IPS-NIHi7 (cell line): ENCODE measurements around the gene PPP3R1.

Source experiments
- DNase-seq: peaks from one replicate; pipeline ENCODE4 v3.0.0; 2012; ENCODE audit warnings: mixed read lengths; ENCODE audit errors: extremely low spot score

The PPP3R1 gene, protein sequence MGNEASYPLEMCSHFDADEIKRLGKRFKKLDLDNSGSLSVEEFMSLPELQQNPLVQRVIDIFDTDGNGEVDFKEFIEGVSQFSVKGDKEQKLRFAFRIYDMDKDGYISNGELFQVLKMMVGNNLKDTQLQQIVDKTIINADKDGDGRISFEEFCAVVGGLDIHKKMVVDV

DNA sequence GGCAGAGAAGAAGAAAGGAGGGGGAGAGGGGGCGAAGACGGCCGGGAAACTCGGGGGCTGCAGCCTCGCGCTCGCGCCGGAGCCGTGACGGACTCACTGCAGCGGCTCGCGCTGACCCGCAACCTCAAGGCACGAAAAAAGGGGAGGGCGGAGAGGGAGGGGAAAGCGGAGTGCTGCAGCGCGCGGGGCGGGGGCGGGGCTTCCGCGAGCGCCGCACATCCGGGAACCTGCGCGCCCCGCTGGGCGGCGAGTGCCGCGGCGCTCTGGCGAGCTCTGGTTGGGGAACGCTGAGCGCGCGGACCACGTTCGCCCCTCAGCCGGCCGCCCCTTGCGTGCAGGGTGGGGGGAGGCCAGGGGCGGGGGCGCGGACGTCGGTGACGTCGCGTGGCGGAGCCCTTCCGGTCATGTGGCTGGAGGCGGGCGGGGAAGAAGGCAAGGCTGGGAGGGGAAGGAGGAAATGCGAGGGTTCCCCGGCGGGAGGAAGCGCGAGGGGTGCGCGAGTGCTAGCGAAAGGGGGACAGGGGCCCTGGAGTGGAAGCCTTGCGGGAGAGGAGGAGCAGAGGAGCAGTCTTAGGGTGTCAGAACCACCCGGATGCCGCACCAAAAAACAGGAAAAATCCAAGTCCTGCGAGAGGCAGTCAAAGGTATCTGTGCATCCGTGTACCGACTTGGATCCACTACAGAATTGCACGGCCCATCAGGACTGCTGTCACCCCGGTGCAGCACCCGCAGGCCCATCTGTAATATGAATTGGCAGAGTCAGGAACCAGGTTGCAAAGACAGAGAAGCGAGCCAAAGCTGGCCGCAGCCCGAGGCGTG is at the start of gene PPP3R1:
PPP3R1 (minus strand) TSS at position 133 of the 819 bp plus-strand sequence. CDS start 405 bp downstream, outside the sequence.
- peak; percentile 91 for DNase-seq

DNA sequence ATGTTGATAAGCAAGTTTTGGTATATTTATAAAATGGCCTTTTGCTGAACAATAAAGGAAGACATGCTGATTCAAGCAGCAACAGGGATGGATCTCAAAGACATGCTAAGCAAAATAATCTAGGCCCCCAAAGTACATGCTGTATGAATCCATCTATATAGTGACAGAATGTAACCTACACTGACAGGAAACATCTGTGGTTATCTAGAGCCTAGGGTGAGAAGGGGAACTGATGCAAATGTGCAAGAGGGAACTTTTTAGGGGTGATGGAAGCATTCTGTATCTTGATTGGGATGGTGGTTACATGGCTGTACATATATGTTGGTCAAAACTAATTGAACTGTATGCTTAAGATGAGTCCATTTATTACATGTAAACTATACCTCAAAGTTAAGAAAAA is 43.2 kb upstream of the PPP3R1 start:
- no peak for DNase-seq

DNA sequence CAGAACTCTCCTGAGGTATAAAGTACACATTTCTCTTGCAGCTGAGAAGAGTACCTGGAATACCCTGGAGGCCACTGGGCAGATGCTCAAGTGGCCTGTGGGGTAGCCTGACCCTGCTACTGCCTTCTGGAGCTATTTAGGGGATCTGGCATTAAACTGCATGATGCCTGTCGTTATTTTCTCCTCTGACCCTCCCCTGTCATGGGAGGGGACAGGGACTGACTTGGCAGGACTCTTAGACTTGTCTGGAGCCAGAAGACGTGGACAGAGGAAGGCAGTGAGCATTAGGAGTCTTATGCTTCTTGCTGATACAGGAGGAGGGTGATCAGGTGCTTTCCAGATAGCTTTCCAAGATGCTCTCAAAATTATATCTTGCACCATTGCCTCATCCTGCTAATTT is 42.6 kb upstream of the PPP3R1 start:
- DNase-seq: no peak

DNA sequence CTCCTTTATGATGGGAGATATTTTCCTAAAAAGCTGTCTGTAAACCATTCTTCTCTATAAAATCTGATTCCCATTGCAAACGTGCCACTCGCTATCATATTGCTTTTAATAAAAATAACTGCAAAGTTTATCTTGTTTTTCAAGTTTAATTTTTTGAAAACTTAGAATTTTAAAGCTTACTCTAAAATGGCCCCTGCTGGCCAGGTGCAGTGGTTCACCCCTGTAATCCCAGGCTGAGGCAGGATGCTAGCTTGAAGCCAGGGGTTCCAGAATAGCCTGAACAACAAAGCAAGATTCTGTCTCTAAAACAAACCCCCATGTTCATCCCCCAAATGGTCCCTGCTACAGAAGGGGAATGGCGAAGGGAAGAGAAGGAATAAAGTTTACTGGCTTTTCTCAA is 41.9 kb upstream of the PPP3R1 start:
- no peak for DNase-seq

DNA sequence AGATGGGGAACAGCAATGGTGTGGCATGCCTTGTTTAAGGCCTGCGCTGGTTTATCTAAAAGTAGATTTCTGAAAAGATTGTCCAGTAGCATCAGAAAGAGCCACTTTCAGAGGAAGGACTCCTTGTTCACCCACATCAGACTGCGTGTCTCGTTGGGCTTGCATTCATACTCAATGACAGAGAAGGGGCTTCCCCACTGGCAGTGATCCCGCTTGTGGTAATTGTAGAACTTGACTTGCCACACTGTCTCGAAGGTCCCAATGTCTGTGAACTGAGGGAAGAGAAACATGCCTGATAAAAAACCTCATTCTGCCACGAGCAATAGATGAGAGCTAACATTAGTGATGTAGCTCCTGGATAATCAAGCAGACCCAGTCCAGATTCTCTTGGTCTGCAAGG is 41.4 kb upstream of the PPP3R1 start:
- DNase-seq: no peak

DNA sequence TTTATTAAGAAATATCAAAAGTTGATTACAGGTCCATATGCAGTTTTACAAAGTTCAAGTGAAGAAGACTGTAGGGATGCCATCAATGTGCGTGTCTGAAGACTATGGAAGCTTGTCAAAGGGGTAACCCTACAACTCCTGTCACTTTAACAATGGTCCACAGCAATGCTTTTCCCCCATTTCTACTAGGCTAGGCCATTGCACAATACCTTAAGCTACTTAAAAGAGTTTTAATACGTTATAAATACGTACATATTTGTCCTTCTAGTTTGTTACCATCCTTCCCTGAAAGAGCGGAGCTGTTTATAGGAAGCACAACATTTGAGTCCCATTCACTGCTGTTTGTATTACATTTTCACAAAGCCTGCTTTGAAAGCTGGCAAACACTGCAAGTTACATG is 40.7 kb upstream of the PPP3R1 start:
- no peak for DNase-seq

DNA sequence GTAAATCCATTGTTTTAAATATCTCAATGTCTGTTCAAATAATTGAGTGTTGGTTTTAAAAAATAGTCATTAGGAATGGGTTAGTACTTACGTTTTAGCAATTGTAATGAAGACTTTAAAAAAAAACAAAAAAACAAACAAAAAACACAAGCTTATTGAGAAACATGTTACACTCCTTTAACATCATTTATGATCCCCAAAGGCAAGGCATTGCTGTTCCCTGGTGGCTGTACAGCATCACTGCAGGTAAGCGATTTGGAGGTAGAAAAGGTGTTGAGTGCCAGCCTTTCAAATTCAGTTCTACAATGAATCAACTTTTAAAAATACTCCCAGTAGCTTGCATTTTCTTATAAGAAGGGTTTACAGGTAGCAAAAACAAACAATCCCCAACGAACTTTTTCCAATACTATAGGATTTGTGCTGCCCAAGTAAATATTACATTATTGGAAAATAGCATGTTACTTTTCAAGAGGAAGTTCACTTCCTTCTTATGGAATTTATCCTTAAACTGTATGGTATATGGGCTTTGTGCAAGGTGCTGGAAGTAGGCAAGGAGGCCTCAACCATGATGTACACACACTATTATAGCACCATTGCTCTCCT is 39.9 kb upstream of the PPP3R1 start:
- peak; percentile 45 for DNase-seq

DNA sequence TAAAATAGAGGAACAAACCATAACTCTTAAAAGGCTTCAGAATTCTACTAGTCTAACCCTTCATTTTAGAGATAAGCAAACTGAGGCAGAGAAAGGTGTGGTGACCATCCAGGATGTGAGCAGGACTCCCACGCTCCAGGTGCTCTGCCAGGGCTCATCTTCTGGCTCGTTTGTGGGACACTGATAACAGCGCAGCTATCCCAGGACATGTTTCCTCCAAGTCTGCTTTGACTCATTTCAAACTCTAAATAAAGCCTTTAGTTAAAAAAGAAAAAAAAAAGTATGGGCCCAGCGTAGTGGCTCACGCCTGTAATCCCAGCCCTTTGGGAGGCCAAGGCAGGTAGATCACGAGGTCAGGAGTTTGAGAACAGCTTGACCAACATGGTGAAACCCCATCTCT is 39.0 kb upstream of the PPP3R1 start:
- no peak for DNase-seq

DNA sequence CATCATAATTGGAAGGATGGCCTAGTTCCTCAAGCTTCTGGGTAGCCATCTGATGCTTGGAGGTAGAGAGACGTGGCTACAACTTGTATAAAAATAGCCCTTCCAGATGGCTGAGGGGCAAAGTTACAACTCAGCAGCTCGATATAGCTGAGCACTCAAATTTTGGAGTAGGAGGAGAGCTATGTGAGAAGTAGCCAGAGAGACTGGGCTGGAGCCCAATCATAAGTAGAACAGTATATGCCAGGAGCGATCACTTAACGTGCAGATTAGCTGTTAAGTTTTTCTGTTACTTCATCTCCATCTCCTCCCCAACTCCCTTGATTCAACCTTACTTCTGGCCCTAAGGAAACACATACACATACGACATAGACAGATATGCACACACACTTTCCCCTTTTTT is 38.6 kb upstream of the PPP3R1 start:
- no peak for DNase-seq

DNA sequence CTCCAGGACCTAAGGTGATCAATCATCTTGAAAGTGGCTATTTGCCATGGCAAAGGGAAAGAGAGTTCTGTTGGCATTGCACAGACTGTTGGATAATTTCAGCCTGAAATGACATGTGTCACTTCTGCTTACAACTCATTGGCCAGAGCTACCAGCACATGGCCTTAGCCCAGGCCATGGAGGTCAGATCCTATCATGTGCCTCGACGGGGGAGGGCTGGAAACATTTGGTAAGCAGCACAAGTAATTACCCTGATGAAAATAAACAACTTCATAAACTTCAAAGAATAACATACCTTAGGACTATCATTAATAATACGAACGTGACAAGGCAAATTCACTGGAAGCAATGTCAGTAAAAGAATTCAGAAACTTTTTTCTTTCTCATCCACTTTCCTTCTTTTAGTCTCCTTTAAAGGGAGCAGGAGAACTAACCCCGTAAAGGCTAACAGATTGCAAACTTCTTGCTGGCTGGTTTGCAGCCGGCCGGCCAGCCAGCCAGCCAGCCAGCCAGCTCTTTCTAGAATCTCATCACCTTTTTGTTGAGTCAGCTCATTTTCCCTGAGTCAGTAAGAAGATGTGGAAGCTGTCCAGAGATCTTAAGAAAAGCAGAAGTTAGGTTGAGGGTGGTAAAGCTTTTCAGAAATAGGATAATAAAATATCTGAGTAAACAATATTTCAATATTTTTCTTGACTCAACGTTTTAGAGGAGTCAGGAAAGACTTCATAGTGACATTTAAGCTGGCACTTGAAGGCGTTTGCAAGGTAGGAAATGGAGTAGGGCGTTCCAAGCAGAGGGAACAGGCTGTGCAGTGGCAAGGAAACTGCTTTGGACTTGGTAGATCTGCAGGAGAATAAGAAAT is 35.5 kb upstream of the PPP3R1 start:
- DNase-seq: no peak

DNA sequence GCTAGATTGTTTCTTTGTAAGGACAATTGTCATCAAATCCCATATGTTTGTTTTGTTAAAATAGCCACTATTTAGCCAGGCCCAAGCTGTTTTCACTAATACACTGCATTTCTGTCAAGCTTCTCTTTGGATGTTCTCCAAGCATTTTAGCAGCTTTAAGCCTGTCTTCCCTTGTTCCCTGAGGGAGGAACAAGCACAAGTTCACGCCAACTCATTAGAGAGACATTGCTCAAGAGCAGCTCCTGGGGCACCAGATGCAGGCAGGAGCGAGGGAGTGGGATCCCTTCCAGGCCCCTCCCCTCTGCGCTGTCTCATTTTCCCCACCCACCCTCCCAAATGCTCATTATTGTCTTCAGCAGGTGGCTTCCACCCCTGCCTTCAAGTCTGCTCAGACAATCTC is 32.6 kb upstream of the PPP3R1 start:
- DNase-seq: peak; percentile 14

DNA sequence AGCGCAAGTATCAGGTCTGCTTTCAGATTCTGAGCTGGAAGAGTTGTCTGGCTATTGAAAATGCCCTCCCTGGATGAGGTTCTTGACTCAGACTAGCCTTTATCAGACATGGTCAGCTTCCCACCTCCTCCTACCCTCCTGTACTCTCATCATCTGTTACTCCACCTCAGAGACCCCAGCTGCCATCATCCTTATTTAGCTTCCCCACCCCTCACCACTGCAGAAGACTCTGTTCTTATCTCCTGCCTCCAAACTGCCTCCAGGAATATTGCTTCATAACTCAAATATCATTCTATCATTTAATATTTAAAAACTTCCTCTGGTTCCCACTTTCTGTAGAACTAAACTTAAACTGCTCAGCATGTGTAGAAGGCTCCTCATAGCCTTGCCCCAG is 31.1 kb upstream of the PPP3R1 start:
- no peak for DNase-seq

DNA sequence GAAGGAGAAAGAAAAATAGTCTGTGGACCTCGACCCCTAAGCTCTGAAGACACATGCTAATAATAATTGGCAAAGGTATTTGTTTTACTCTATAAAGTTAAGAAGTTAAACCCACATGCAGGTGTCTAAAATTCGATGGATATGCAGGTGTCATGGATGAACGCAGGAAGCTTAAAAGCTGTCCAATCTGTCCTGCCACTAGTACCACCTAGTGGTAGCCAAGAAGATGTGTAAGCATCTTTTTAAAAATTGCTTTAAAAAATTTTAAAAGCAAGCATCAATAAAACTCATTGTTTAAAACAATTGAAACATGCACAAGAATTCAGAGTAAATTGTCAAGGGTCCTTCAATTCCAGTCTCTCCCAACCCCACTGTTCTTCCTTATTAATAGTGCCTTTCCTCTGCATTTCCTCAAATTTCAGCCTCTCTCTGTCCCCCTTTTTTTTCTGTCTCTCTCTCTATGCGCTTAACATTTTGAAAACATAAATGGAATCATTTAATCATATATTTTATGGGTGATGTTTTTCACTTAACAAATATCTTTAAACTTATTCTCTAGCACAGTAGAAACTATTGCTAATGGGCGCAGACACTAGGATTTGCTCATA is 30.6 kb upstream of the PPP3R1 start:
- peak; percentile 60 for DNase-seq

DNA sequence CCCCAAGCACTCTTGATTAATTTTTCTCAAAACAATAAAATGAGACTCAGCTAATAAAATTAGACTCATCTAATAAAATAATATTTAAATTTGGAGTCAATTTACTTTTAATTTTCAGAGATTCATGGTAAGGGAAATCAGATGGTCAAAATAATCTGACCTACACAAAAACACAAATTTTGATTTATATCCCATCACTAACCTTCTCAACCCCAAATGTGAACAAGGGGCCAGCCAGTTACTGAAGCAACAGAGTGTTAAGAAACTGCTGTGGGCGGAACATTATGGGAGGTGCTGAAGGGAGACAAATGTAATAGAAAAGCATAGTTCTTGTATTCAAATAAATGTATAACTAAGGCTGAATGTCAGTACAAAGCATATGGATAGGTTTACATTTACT is 28.5 kb upstream of the PPP3R1 start:
- DNase-seq: no peak

DNA sequence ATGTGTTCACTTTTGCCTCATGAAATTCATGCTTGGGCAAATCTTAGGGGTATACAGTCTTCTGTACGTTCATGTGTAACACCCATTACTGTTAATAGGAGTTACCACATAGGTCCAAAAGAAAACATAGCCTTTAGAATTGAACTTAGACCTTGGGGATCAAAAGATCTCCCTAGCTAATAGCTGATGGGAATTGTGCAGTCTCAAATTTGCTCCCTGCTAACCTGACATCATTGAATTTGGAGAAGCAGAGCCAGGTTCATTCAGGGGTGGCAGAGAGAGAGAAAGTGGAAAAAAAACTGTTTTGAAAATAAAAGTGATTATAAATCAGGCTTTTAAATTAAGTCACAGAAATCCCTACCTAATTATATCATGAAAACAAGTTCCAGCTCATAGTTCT is 28.0 kb upstream of the PPP3R1 start:
- DNase-seq: no peak

DNA sequence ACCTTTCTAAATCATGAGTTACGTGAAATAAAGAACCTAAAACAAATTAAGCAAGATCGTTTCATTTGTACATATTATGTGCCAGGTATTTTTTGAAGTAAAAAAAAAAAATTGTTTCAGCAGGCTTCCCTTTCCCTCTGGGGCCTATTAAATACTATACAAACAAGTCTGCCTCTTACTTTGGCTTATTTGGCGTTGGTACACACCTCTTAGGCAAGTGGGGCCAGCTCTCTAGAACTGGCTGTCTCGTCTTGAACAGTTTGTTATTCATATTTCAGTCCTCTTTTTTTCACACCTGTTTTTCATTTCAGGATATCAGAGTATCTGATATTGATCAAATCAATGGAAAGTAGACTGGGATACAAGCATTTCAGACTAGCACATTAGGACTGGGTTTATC is 27.4 kb upstream of the PPP3R1 start:
- no peak for DNase-seq

DNA sequence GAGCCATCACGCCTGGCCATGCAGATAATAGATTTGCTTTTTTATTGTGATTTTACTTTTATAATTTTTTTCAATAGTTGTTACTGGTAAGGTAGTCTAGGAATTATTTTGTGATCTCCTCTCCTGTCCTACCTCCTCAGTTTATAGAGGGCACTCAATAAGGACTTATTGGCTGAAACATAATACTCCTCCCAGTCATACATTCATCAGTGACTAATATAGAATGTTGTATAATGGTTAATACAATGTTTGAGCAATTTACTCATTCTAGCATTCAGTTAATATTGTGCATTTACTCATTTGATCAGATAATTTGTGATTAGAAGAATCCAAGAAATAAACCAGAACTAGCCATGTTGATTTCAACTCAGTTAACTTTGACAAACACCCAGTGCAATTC is 25.8 kb upstream of the PPP3R1 start:
- no peak for DNase-seq

DNA sequence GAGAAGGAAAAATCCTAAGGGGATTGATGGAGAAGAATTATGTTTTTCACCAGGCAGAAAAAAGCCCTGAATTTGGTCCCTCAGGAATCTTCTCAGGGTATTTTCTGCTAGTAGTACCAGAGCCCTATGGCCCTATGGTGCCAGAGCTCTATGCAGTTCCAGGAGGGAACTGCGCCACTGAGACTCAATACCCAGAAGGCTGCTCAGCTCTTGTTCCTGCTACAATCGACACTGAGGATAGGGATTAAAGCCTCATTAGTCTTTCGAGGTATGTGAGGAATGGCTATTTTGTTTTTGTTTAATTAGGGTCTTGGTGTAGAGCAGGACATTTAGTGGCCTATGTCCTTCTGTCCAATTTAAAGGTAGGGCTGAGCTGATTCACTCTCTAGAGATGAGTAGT is 21.7 kb upstream of the PPP3R1 start:
- DNase-seq: no peak

DNA sequence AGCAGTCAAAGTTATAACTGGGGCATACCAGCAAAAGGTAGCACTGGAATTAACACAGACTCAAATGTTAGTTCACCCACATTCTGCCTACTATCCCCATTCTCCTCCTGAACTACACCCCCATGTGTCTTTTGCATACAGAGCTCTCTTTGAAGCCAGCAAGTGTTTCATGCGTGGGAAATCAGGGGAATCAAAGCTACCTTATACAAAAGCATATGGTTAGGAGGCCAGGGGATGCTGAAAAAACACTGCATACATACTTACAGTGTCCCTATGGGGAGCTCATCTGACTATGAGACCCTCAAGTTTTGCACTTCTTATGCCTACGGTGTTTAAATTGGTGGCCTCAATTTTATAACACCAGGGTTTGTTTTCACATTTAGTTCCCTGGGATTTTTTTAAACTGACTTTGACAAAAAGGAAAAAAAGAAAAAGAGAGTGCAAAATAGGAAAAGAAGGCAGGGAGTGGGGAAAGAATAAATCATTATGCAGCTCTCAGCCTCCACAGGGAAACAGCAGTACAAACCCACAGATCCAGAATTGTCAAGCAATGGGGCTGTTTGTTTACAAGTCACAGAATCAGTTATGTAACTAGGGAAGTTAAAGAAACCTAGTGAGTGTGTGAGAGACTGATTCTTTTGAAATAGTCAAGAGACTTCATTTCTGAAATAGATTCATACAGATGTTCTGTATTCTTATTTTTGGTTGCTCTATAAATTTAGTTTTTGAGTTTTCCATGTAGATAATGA is 20.1 kb upstream of the PPP3R1 start:
- DNase-seq: no peak

DNA sequence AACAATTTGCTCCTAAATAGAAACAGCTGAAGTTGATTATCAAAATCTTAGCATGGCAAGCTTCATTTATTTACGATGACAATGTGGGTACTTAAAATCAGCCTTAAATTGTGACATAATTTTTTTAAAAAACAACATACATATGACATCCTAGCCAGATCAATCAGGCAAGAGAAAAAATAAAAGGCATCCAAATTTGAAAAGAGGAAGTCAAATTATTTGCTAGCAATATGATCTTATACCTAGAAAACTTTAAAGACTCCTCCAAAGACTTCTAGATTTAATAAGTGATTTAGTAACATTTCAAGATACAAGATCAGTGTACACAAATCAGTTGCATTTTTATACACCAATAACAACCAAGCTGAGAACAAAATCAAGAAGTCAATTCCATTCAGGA is 14.3 kb upstream of the PPP3R1 start:
- DNase-seq: no peak

DNA sequence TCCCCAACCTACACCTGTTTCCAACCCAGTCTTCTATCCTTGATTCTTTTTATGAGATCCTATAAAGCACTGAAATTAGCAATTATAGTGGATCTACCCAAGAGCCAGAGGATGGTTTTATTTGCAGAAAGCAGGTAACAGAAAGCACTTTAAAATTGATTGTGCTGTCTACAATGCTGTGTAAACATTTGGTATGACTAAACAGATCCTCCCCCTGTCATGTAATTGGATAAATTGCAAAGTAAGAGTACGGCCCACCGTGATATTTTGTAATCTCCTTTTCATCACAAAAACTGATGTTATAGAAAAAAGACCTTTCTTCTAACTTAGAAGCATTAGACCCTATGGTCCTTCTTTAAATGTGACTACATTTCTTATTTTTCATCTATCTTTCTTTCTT is 11.3 kb upstream of the PPP3R1 start:
- DNase-seq: no peak
